ENCODE data around the gene MTTP. TPM values are rescaled to one million over a fixed set of nuclear protein-coding genes. Genes with fewer than 3 reads are reported as not detected.

MTTP gene
- total RNA-seq, 1 experiment from 2014 or later, result not detected

DNA sequence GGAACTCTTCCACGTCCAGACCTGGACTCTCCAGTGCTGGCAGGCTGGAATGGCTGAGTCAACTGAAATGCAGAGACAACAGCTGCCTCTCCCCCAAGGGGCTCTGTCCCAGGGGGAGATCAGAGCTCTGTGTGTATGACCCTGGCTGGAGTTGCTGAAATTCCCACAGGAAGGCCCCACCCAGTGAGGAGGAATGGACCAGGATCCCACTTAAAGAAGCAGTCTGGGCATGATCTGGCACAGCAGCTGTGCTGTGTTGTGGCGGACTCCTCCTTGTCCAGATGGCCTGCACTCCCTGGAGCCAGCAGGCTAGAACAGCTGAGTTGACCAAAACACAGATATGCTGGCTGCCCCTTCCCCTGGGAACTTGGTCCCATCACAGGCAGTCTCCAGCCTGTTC lies 38.4 kb upstream of the MTTP start:
- intact Hi-C loops (cut with micrococcal nuclease; ENCODE audit: unreplicated experiment), result no loop called here
- Histone ChIP-seq H3K79me2 (ENCODE audit: low read depth) (no peaks in the 10 kb centered on the region), H3K4me3 (no peak overlapping the region), H2AFZ (no peak overlapping the region), H3F3A (ENCODE audit: insufficient read depth, low read depth) (no peaks in the 10 kb centered on the region), H3K4me2 (no peak overlapping the region), H3K36me3 (ENCODE audit: low read depth) (no peaks in the 10 kb centered on the region), H4K20me1 (ENCODE audit: insufficient read depth) (no peaks in the 10 kb centered on the region), H3K4me1 (replicated peaks; ENCODE audit: insufficient read depth) (no peaks in the 10 kb centered on the region), H3K9me2 (ENCODE audit: insufficient read depth) (no peaks in the 10 kb centered on the region; the same call in 1 of the 2 replicates), H3K9me3 (ENCODE audit: insufficient read depth, low read depth) (no peaks in the 10 kb centered on the region), H3K27ac (no peak overlapping the region), H3K27me3 (ENCODE audit: insufficient read depth, low read depth) (no peaks in the 10 kb centered on the region)
- no TSS peak for BruUV-seq (replicated peaks)
- CTCF ChIA-PET, result no interaction called here
- no peak for TF ChIP-seq EZH2 (IDR thresholded peaks at IDR 0.05; ENCODE audit: low read depth)
- no peak for TF ChIP-seq CTCF (conservative IDR thresholded peaks at IDR 0.05)
- no peak for DNase-seq
- POLR2A ChIA-PET (ENCODE audit: unreplicated experiment), result interaction anchor here (0.6 kb wide), 1 partner anchor 1635 kb away, joined by 7 read pairs; no protein-coding TSS in a partner anchor

DNA sequence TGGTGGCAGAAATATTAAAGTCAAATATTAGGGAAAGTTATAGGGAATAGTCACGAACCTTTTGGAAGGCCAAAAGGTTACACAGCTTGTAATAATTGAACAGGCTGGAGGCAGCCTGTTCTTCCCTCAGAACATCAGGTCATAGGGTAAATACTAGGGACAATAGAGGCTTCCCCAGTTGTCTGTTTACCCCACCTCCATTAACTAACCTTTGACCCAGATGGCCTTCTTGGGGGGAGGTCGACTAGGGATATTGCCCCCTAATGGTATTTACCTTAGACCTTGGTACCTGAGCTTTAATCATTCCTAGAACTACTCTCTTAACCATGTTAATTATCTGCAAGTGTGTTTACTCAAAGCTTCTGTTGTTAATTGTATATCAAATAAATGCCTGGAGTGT lies 37.8 kb upstream of the MTTP start:
- Histone ChIP-seq H3K4me1 (replicated peaks; ENCODE audit: insufficient read depth) (no peaks in the 10 kb centered on the region), H3K9me2 (ENCODE audit: insufficient read depth) (no peaks in the 10 kb centered on the region; the same call in 1 of the 2 replicates), H3K27me3 (ENCODE audit: insufficient read depth, low read depth) (no peaks in the 10 kb centered on the region), H3K36me3 (ENCODE audit: low read depth) (no peaks in the 10 kb centered on the region), H3K9me3 (ENCODE audit: insufficient read depth, low read depth) (no peaks in the 10 kb centered on the region), H3F3A (ENCODE audit: insufficient read depth, low read depth) (no peaks in the 10 kb centered on the region), H3K27ac (no peak overlapping the region), H2AFZ (no peak overlapping the region), H3K4me2 (no peak overlapping the region), H4K20me1 (ENCODE audit: insufficient read depth) (no peaks in the 10 kb centered on the region), H3K79me2 (ENCODE audit: low read depth) (no peaks in the 10 kb centered on the region), H3K4me3 (no peak overlapping the region)
- POLR2A ChIA-PET (ENCODE audit: unreplicated experiment), result no interaction called here
- intact Hi-C loops (cut with micrococcal nuclease; ENCODE audit: unreplicated experiment), result no loop called here
- no peak for DNase-seq
- no TSS peak for BruUV-seq (replicated peaks)
- TF ChIP-seq CTCF (conservative IDR thresholded peaks at IDR 0.05) (no peak), EZH2 (IDR thresholded peaks at IDR 0.05; ENCODE audit: low read depth) (no peak)
- CTCF ChIA-PET, result no interaction called here

GRCh38 chr4:99537674-99538073 lies 37.0 kb upstream of the MTTP start:
- Histone ChIP-seq H3K4me1 (replicated peaks; ENCODE audit: insufficient read depth) (no peaks in the 10 kb centered on the region), H3K4me2 (no peak overlapping the region), H3K27ac (no peak overlapping the region), H3K9me3 (ENCODE audit: insufficient read depth, low read depth) (no peaks in the 10 kb centered on the region), H3F3A (ENCODE audit: insufficient read depth, low read depth) (no peaks in the 10 kb centered on the region), H2AFZ (0 out of 2 replicates have a peak overlapping the region, but pooled peaks have one; percentile 29), H3K4me3 (no peak overlapping the region), H3K36me3 (ENCODE audit: low read depth) (no peaks in the 10 kb centered on the region), H4K20me1 (ENCODE audit: insufficient read depth) (no peaks in the 10 kb centered on the region), H3K9me2 (ENCODE audit: insufficient read depth) (no peaks in the 10 kb centered on the region; the same call in 1 of the 2 replicates), H3K27me3 (ENCODE audit: insufficient read depth, low read depth) (no peaks in the 10 kb centered on the region), H3K79me2 (ENCODE audit: low read depth) (no peaks in the 10 kb centered on the region)
- no TSS peak for BruUV-seq (replicated peaks)
- ChIA-PET CTCF (no interaction called here), POLR2A (ENCODE audit: unreplicated experiment) (no interaction called here)
- DNase-seq, result no peak
- intact Hi-C loops (cut with micrococcal nuclease; ENCODE audit: unreplicated experiment), result no loop called here
- TF ChIP-seq EZH2 (IDR thresholded peaks at IDR 0.05; ENCODE audit: low read depth) (no peak), CTCF (conservative IDR thresholded peaks at IDR 0.05) (no peak)

All from PC-9 (cell line).